HepG2 (cell line): ENCODE results near the gene BHLHE23. TPM values are rescaled to one million over a fixed set of nuclear protein-coding genes. Genes with fewer than 3 reads are reported as not detected.
A peak's percentile ranks its signal among the peaks of the same experiment; 100 is the strongest.

Source experiments
- CREM ChIP-seq, 2 experiments: sonication (generic) in 1 of 2; formaldehyde crosslinking in 1 of 2; IDR thresholded peaks; 2 replicates each; pipeline versions ENCODE4 v1.4.0 to v1.6.1; 2016 to 2020; ENCODE audit warnings: antibody characterized with exemption in 1 of 2, mild to moderate bottlenecking in 1 of 2, missing genetic modification reagents in 1 of 2
- ETS1 ChIP-seq: sonication (generic); formaldehyde crosslinking; IDR thresholded peaks from 2 replicates; pipeline ENCODE4 v1.4.0; 2020; ENCODE audit warnings: missing genetic modification reagents
- MXD1 ChIP-seq: sonication (generic); formaldehyde crosslinking; IDR thresholded peaks from 2 replicates; pipeline ENCODE4 v1.4.0; 2020; ENCODE audit warnings: mild to moderate bottlenecking, missing genetic modification reagents
- NR3C1 ChIP-seq: sonication (generic); formaldehyde crosslinking; IDR thresholded peaks from 2 replicates; pipeline ENCODE4 v1.4.0; 2020; ENCODE audit warnings: missing genetic modification reagents
- PATZ1 ChIP-seq: sonication (generic); formaldehyde crosslinking; IDR thresholded peaks from 2 replicates; pipeline ENCODE4 v1.4.0; 2020; ENCODE audit warnings: missing genetic modification reagents
- PRPF4 ChIP-seq: fragments of 200-400 bp; formaldehyde crosslinking; IDR thresholded peaks from 2 replicates; pipeline ENCODE4 v1.6.1; 2016; ENCODE audit warnings: low read length, low read depth; ENCODE audit not compliant: poor library complexity, severe bottlenecking
- RBAK ChIP-seq: sonication (generic); formaldehyde crosslinking; IDR thresholded peaks from 2 replicates; pipeline ENCODE4 v1.5.1; 2020; ENCODE audit warnings: mild to moderate bottlenecking, missing genetic modification reagents
- TFDP2 ChIP-seq: sonication (generic); formaldehyde crosslinking; IDR thresholded peaks from 2 replicates; pipeline ENCODE4 v1.4.0; 2020; ENCODE audit warnings: missing genetic modification reagents
- ZBTB3 ChIP-seq: sonication (generic); formaldehyde crosslinking; IDR thresholded peaks from 2 replicates; pipeline ENCODE4 v1.4.0; 2020; ENCODE audit warnings: low read depth, mild to moderate bottlenecking, moderate library complexity, missing genetic modification reagents, borderline replicate concordance
- ZBTB34 ChIP-seq: sonication (generic); formaldehyde crosslinking; IDR thresholded peaks from 2 replicates; pipeline ENCODE4 v1.8.0; 2022; ENCODE audit warnings: mild to moderate bottlenecking, missing genetic modification reagents
- ZFP36 ChIP-seq: fragments of 150-350 bp; IDR thresholded peaks from 2 replicates; pipeline ENCODE4 v1.6.1; 2018; ENCODE audit warnings: borderline replicate concordance, low read length, low read depth; ENCODE audit not compliant: partially characterized antibody
- ZHX1 ChIP-seq: sonication (generic); formaldehyde crosslinking; IDR thresholded peaks from 2 replicates; pipeline ENCODE4 v1.8.1; 2022; ENCODE audit warnings: low read depth, mild to moderate bottlenecking, missing genetic modification reagents
- ZNF232 ChIP-seq: sonication (generic); formaldehyde crosslinking; IDR thresholded peaks from 2 replicates; pipeline ENCODE4 v1.4.0; 2020; ENCODE audit warnings: missing genetic modification reagents, borderline replicate concordance
- ZNF557 ChIP-seq: sonication (generic); formaldehyde crosslinking; IDR thresholded peaks from 2 replicates; pipeline ENCODE4 v1.4.0; 2020; ENCODE audit warnings: missing genetic modification reagents
- ZNF678 ChIP-seq: sonication (generic); formaldehyde crosslinking; IDR thresholded peaks from 2 replicates; pipeline ENCODE4 v1.4.0; 2020; ENCODE audit warnings: mild to moderate bottlenecking, missing genetic modification reagents
- polyA plus RNA-seq, 8 experiments: library from polyadenylated mRNA; depleted of rRNA in 3 of 8; stranded (reverse) in 7 of 8; unstranded in 1 of 8; fragments of >200 nt; fragmentation: Illumina TruSeq in 4 of 8; extraction: Trizol in 4 of 8; gene quantifications; 2 replicates each; pipeline versions ENCODE4 v1.2.1 to v1.2.3, GENCODE V29; 2011 to 2016; ENCODE audit warnings: low read depth in 4 of 8, missing spikeins in 1 of 8, mixed read lengths in 1 of 8; ENCODE audit not compliant: insufficient read depth in 1 of 8
- total RNA-seq, 5 experiments: library from RNA; depleted of rRNA; stranded (reverse); fragments of >200 nt; fragmentation: Illumina TruSeq; extraction: Trizol; gene quantifications; 2 replicates each; pipeline ENCODE4 v1.2.3, GENCODE V29; 2016; ENCODE audit warnings: low read depth in 1 of 5

The BHLHE23 gene
- total and polyA plus RNA-seq, 2 of the 13 experiments (the other 11 are each of a cell fraction or from before 2014, with no cell fraction given) = not detected

GRCh38 chr20:62969179-62969760 lies 37.5 kb downstream of the BHLHE23 start (continued):
- TF ChIP-seq PATZ1 (0 out of 2 replicates have a peak, but pooled peaks have one; percentile 7), ETS1 (CRISPR knock-in tag) (no peak), TFDP2 (CRISPR knock-in tag) (no peak), RBAK (CRISPR knock-in tag) (no peak), ZBTB3 (no peak), ZBTB34 (CRISPR knock-in tag) (0 out of 2 replicates have a peak, but pooled peaks have one; percentile 23), ZNF678 (CRISPR knock-in tag) (no peak), ZNF232 (CRISPR knock-in tag) (no peak), MXD1 (no peak), ZFP36 (no peak), PRPF4 (no peak), NR3C1 (CRISPR knock-in tag) (no peak), ZNF557 (CRISPR knock-in tag) (no peak), CREM (IDR thresholded peaks at IDR 0.05) (no peak), CREM (CRISPR knock-in tag; IDR thresholded peaks at IDR 0.05) (no peak), ZHX1 (CRISPR knock-in tag) (no peak)
